Measurements from ENCODE around the gene SYT9.

- TF ChIP-seq CTCF (IDR thresholded peaks at IDR 0.05; ENCODE audit: low read depth, low read length, missing input control) = no peak
- TF ChIP-seq YY1 (IDR thresholded peaks at IDR 0.05) = no peak
Observed at GRCh38 chr11:7245341-7245740, 6.4 kb upstream of the SYT9 start.

Measured in liver (tissue), 2 donors.